Measurements from ENCODE around the gene SPEF2. TPM values are rescaled to one million over a fixed set of nuclear protein-coding genes. Genes with fewer than 3 reads are reported as not detected.

SPEF2 gene
- total and polyA plus RNA-seq, 4 donors: 0.42 to 4.5 (median 2.1) TPM

DNA sequence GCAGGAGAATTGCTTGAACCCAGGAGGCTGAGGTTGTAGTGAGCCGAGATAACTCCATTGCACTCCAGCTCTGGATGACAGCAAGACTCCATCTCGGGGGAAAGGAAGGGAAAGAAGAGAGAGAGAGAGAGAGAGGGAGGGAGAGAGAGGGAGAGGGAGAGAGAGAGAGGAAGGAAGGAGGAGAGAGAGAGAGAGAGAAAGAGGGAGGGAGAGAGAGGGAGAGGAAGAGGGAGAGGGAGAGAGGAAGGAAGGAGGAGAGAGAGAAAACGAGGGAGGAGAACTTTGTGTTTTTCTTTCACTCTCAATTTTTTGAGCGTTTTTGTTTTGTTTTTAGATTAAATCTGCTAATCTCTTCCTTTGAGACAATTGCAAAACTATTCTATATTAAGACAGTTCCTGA, 46.9 kb downstream of the SPEF2 start:
- Histone ChIP-seq H3K27me3 (ENCODE audit: control insufficient read depth in 4 of 4, insufficient read depth in 4 of 4, low read length in 3 of 4) (no peaks in the 10 kb centered on the region), H3K27ac (ENCODE audit: low read depth in 1 of 2, low read length in 2 of 2) (no peak overlapping the region), H3K4me1 (ENCODE audit: control insufficient read depth in 4 of 4, insufficient read depth in 4 of 4, low read length in 3 of 4) (no peaks in the 10 kb centered on the region), H3K4me3 (ENCODE audit: low read depth in 1 of 3, low read length in 3 of 3) (no peak overlapping the region), H3K9me3 (ENCODE audit: control insufficient read depth in 4 of 4, low read length in 3 of 4) (no peaks in the 10 kb centered on the region), H3K36me3 (ENCODE audit: control insufficient read depth in 4 of 4, insufficient read depth in 3 of 4, low read depth in 1 of 4, low read length in 3 of 4) (no peaks in the 10 kb centered on the region), H3K9ac (ENCODE audit: low read depth in 1 of 2, low read length in 2 of 2) (no peak overlapping the region)
- no peak for DNase-seq (ENCODE audit: low spot score)
- 84% methylated on average over 4 of the region's 4 CpGs for WGBS
- no peak for TF ChIP-seq GABPA (IDR thresholded peaks at IDR 0.05 in 1 of 2, conservative IDR thresholded peaks at IDR 0.05 in 1 of 2)
- TF ChIP-seq REST (IDR thresholded peaks at IDR 0.05): no peak
- no peak for TF ChIP-seq ATF3 (IDR thresholded peaks at IDR 0.05)
- TF ChIP-seq YY1 (IDR thresholded peaks at IDR 0.05): no peak
- TF ChIP-seq, protein P1, sequence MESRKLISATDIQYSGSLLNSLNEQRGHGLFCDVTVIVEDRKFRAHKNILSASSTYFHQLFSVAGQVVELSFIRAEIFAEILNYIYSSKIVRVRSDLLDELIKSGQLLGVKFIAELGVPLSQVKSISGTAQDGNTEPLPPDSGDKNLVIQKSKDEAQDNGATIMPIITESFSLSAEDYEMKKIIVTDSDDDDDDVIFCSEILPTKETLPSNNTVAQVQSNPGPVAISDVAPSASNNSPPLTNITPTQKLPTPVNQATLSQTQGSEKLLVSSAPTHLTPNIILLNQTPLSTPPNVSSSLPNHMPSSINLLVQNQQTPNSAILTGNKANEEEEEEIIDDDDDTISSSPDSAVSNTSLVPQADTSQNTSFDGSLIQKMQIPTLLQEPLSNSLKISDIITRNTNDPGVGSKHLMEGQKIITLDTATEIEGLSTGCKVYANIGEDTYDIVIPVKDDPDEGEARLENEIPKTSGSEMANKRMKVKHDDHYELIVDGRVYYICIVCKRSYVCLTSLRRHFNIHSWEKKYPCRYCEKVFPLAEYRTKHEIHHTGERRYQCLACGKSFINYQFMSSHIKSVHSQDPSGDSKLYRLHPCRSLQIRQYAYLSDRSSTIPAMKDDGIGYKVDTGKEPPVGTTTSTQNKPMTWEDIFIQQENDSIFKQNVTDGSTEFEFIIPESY (IDR thresholded peaks at IDR 0.05): no peak
- no peak for TF ChIP-seq RAD21 (IDR thresholded peaks at IDR 0.05)
- TF ChIP-seq HNF4A (conservative IDR thresholded peaks at IDR 0.05): no peak
- TF ChIP-seq HNF4G (IDR thresholded peaks at IDR 0.05): no peak
- no peak for TF ChIP-seq EGR1 (IDR thresholded peaks at IDR 0.05; ENCODE audit: low read depth in 2 of 2)
- TF ChIP-seq RXRA (IDR thresholded peaks at IDR 0.05): no peak
- no peak for TF ChIP-seq FOXA1 (IDR thresholded peaks at IDR 0.05)
- TF ChIP-seq CTCF (IDR thresholded peaks at IDR 0.05; ENCODE audit: low read depth, low read length, missing input control): no peak
- no peak for TF ChIP-seq TAF1 (conservative IDR thresholded peaks at IDR 0.05)
- TF ChIP-seq SP1 (IDR thresholded peaks at IDR 0.05): no peak

GRCh38 chr5:35665096-35665495, 47.4 kb downstream of the SPEF2 start:
- no peak overlapping the region for H3K9ac ChIP-seq (ENCODE audit: low read depth in 1 of 2, low read length in 2 of 2)
- no peaks in the 10 kb centered on the region for H3K9me3 ChIP-seq (ENCODE audit: control insufficient read depth in 4 of 4, low read length in 3 of 4)
- H3K27me3 ChIP-seq (ENCODE audit: control insufficient read depth in 4 of 4, insufficient read depth in 4 of 4, low read length in 3 of 4): no peaks in the 10 kb centered on the region
- H3K36me3 ChIP-seq (ENCODE audit: control insufficient read depth in 4 of 4, insufficient read depth in 3 of 4, low read depth in 1 of 4, low read length in 3 of 4): no peaks in the 10 kb centered on the region
- DNase-seq (ENCODE audit: low spot score): no peak
- H3K27ac ChIP-seq (ENCODE audit: low read depth in 1 of 2, low read length in 2 of 2): no peak overlapping the region
- H3K4me1 ChIP-seq (ENCODE audit: control insufficient read depth in 4 of 4, insufficient read depth in 4 of 4, low read length in 3 of 4): no peaks in the 10 kb centered on the region
- 66% methylated on average over 4 of the region's 4 CpGs for WGBS
- no peak overlapping the region for H3K4me3 ChIP-seq (ENCODE audit: low read depth in 1 of 3, low read length in 3 of 3)
- no peak for TF ChIP-seq SP1 (IDR thresholded peaks at IDR 0.05)
- TF ChIP-seq ATF3 (IDR thresholded peaks at IDR 0.05): no peak
- TF ChIP-seq, protein P1 (IDR thresholded peaks at IDR 0.05): no peak
- no peak for TF ChIP-seq YY1 (IDR thresholded peaks at IDR 0.05)
- TF ChIP-seq EGR1 (IDR thresholded peaks at IDR 0.05; ENCODE audit: low read depth in 2 of 2): no peak
- no peak for TF ChIP-seq REST (IDR thresholded peaks at IDR 0.05)
- no peak for TF ChIP-seq HNF4G (IDR thresholded peaks at IDR 0.05)
- TF ChIP-seq RAD21 (IDR thresholded peaks at IDR 0.05): no peak
- no peak for TF ChIP-seq FOXA2 (IDR thresholded peaks at IDR 0.05)
- no peak for TF ChIP-seq FOXA1 (IDR thresholded peaks at IDR 0.05)
- TF ChIP-seq NR2F2 (IDR thresholded peaks at IDR 0.05): no peak
- TF ChIP-seq GABPA (IDR thresholded peaks at IDR 0.05 in 1 of 2, conservative IDR thresholded peaks at IDR 0.05 in 1 of 2): no peak

Measured in liver (tissue), 9 donors.